ENCODE results near the gene FAM3A. TPM values are rescaled to one million over a fixed set of nuclear protein-coding genes. Genes with fewer than 3 reads are reported as not detected.

The FAM3A gene
- total RNA-seq, 1 donor from 2014 or later: 39.7 TPM

- H3K27ac ChIP-seq: no peak overlapping the region
- no peaks in the 10 kb centered on the region for H3K9me3 ChIP-seq
- no peaks in the 10 kb centered on the region for H3K27me3 ChIP-seq (ENCODE audit: low read depth)
- DNase-seq (no peak), ATAC-seq (no peak)
- peaks cover 17% of the 10 kb centered on the region for H3K4me1 ChIP-seq
- intact Hi-C loops (cut with DNase I): no loop called here
- H3K4me3 ChIP-seq: no peak overlapping the region
- TF ChIP-seq CTCF (IDR thresholded peaks at IDR 0.05): no peak
- H3K36me3 ChIP-seq: peaks cover 14% of the 10 kb centered on the region
Measured at GRCh38 chrX:154481911-154482601, 34.0 kb downstream of the FAM3A start.

DNA sequence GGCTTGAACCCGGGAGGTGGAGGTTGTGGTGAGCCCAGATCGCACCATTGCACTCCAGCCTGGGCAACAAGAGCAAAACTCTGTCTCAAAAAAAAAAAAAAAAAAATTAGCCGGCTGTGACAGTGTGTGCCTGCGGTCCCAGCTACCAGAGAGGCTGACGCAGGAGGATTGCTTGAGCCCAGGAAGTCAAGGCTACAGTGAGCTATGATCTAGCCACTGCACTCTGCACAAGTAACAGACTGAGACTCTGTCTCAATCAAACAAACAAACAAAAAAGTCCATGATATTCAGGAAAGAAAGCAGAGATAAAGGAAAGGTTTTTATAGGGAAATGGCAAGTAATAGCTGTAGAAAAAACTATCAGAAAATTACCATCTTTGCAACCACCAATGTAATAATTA lies 34.8 kb downstream of the FAM3A start:
- ATAC-seq (no peak), DNase-seq (no peak)
- Histone ChIP-seq H3K27ac (no peak overlapping the region), H3K4me1 (peaks cover 15% of the 10 kb centered on the region), H3K9me3 (no peaks in the 10 kb centered on the region), H3K36me3 (peaks cover 14% of the 10 kb centered on the region), H3K4me3 (no peak overlapping the region), H3K27me3 (ENCODE audit: low read depth) (no peaks in the 10 kb centered on the region)
- no peak for TF ChIP-seq CTCF (IDR thresholded peaks at IDR 0.05)
- intact Hi-C loops (cut with DNase I): no loop called here

GRCh38 chrX:154478728-154479622 lies 37.1 kb downstream of the FAM3A start, which contains the start of gene LAGE3:
Gene LAGE3, minus strand, starts transcription at chrX:154479281. Its CDS starts 366 bp downstream, at chrX:154478915.
- ATAC-seq (peak; percentile 98 to 99), DNase-seq (peak; percentile 94)
- H3K4me1 ChIP-seq: peaks cover 8% of the 10 kb centered on the region
- no peaks in the 10 kb centered on the region for H3K9me3 ChIP-seq
- TF ChIP-seq CTCF (IDR thresholded peaks at IDR 0.05): no peak
- H3K27ac ChIP-seq: peak within 1 kb of the TSS; percentile 82
- no peaks in the 10 kb centered on the region for H3K27me3 ChIP-seq (ENCODE audit: low read depth)
- H3K36me3 ChIP-seq: peaks cover under 1% of the 10 kb centered on the region
- intact Hi-C loops (cut with DNase I): no loop called here
- peak within 1 kb of the TSS; percentile 57 for H3K4me3 ChIP-seq

DNA sequence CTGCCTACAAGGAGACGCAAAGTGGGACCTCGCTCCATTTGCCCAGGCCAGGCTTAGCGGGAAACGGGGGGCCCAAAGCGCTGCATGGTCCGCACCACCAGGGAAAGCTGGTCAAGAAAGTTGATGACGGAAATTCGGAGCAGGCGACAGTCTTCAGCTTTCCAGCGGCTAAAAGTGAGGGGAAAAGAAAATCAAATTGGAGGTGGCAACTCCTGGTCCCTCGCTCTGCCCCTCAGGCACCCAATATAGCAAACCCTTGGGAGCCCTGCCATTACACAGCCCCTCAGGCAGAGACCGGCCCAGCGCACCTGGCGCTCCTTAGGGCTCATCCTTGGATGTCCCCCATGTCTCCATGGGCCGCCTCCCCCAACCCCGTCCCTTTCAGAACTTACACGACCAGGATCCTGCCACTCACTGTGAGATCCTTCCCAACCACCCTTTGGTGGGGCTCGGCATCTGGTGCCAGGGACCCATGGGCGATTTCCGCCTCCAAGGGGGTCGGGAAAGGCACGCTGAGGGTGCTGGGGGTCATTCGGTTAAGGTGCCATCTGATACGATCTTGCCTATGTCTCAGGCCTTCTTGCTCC lies 38.0 kb downstream of the FAM3A start:
- H3K27ac ChIP-seq: peak overlapping the region; percentile 82
- ATAC-seq (no peak), DNase-seq (no peak)
- intact Hi-C loops (cut with DNase I): no loop called here
- no peak for TF ChIP-seq CTCF (IDR thresholded peaks at IDR 0.05)
- H3K4me3 ChIP-seq: peak overlapping the region; percentile 57
- peaks cover 3% of the 10 kb centered on the region for H3K36me3 ChIP-seq
- peaks cover 8% of the 10 kb centered on the region for H3K4me1 ChIP-seq
- no peaks in the 10 kb centered on the region for H3K27me3 ChIP-seq (ENCODE audit: low read depth)
- H3K9me3 ChIP-seq: no peaks in the 10 kb centered on the region

DNA sequence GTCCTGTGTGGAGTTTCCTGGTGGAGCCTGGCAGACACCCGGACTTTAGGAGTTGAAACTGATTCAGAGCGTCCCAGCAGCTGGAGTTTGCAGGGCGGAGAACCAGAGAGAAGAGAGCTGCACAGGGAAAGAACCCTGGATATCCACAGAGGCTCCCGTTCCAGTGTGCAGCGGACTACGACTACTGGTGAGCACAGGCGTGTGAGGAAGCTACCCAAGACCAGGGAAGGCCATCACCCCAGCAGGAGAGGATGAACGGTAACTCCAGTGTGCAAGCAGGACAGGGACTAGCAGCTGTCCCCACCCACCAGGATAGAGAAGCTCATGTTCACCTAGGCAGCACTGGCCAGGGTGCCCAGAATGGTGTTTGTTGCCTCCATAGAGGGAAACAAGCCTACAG lies 39.2 kb downstream of the FAM3A start:
- intact Hi-C loops (cut with DNase I): no loop called here
- no peaks in the 10 kb centered on the region for H3K9me3 ChIP-seq
- no peak overlapping the region for H3K27ac ChIP-seq
- no peak for TF ChIP-seq CTCF (IDR thresholded peaks at IDR 0.05)
- no peak overlapping the region for H3K4me3 ChIP-seq
- peaks cover 8% of the 10 kb centered on the region for H3K4me1 ChIP-seq
- H3K27me3 ChIP-seq (ENCODE audit: low read depth): no peaks in the 10 kb centered on the region
- ATAC-seq: no peak
- peaks cover 3% of the 10 kb centered on the region for H3K36me3 ChIP-seq
- DNase-seq: no peak

Data from lower lobe of right lung (tissue), 2 donors.